GM15510 (cell line): ENCODE measurements around the gene PPP2R2C.

Experiments used
- POLR2A ChIP-seq: IDR thresholded peaks from 3 replicates; pipeline ENCODE4 v1.6.1; 2011; ENCODE audit warnings: borderline replicate concordance; ENCODE audit not compliant: insufficient read length; ENCODE audit errors: extremely low read depth

PPP2R2C gene

DNA sequence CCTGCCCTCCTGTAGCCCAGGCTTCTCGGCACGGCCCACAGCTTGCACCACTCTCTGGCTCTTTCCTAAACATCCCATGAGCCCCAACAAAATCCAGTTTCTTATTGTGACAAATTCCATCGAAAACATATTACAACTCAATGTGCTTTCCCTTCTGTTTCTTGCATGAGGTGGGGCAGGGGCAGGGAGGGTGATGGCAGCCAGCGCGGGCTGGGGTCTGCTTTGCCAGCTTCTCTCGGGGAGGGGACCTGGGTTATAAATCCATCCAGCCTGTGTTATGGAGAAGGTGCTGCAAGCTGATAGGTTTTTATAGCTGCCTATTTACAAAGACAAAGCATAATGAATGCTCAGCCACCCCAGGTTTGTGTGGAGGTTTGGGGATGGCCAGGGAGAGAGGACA is 21.1 kb downstream of the PPP2R2C start:
- TF ChIP-seq POLR2A = no peak

DNA sequence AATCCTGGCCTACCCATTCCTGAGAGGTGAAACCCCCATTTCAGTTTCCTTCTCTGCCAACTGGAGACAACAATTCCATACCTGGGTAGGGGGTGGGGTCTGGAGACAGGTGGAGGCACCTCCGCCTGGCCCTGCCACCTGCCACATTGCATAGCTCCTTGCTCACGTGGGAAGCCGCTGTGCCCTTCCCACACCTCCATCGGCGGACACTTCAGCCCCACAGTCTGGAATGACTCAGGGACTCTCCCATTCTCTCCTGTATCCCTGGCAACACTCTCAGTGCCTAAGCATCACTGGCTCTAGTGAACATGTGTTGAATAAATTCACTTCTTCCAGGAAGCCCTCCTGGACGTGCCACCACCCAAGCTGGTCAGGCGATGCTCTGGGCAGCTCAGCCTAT is 21.7 kb downstream of the PPP2R2C start:
- TF ChIP-seq POLR2A = no peak

DNA sequence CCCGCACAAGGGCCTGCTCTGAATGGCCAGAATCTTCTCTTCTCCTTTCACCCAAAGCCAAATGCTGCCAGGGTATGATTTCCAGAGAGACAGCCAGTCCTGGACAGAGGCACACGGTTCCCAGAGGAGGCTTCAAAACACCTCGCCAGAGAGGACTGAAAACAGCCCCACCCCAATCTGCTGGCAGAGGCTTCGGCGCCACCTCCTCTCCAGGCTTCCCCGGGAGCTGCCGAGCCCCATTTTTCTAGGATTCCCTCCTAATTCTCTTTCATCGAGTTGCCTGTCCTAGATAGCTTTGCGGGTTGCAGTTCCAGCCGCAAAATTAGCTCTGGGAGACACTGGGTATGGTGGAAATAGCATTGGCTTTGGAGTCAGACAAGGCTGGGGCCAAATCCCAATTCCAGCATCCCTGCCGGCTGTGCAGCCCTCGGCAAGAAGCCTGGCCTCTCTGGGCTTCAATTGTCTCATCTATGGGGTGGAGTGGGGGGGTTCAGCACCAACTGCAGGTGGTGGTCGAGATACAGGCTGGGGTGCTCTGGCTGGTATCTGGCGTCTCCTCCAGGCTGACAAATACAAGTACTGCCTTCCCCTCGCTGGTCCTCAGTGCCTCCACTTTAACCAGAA is 22.6 kb downstream of the PPP2R2C start:
- TF ChIP-seq POLR2A = no peak

DNA sequence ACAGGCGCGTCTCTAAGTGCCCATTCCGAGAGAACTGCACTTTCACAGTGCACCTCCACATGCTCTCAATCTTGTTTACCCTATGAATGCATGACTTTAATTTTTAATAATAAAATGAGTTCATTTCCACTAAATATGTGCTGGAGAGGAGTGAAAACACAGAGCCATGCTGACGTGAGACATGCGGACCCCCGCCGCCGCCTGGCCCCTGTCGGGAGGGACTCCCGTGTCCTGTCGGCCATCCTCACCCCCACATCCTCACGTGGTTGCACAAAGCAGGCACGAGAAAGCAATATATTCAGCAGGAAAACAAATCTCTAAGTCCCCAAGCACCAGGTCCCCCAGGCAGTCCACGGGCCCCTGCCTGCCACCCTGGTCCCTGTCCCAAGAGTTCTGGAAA is 23.1 kb downstream of the PPP2R2C start:
- TF ChIP-seq POLR2A = no peak

DNA sequence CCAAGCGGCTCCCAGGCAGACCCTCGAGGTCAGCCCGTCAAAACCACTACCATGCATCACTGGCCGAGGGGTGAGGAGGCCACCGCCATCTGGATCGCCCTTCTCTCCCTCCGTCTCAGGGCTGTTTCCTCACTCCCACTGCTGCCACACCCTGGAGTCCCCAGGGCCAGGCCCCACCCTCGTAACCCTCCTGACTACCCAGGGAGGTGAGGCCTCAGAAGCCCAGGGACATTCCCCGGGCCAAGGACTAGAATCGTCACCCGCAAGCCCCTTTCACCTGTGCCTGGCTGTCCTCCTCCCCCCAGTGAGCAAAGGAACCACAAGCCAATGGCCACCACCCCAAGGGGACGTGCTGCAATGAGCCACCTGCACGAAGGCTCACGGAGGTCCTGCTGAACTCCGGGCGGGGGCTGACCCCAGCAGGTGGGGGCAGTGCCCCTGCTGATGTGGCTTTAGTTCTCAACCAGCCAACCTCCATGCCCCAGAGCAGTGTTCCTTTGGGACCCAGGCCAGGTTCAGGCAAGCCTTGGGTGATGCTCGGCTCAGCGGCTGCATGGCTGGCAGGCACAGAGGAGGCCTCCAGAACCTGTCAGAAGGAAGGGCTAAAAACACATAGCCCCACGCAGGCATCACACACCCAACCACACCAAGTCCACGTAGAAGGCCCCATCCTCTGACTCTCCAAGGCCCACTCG is 23.8 kb downstream of the PPP2R2C start:
- TF ChIP-seq POLR2A = no peak

DNA sequence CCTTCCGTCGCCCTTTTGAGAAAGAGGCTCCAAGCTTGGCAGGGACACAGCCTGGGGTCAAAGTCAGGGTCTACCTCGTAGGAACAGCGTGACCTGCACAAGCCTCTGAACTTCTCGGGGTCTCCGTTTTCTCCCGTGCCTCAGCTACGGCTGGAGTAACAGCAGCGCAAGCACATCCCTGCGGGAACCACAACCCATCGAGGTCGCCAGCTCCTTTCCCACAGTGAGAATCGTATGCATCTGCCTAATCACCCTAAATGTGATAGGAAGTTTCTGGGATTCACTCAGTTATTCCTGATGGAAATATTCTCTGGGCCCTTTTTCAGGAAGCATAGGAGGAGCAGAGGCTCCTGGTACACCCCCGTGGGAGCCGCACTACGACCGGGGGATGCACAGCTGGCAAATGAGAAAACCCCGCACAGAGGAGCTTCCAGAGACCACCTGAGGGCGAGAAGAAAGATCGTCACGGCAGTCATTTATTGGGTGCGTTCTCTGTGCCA is 24.7 kb downstream of the PPP2R2C start:
- TF ChIP-seq POLR2A = no peak

DNA sequence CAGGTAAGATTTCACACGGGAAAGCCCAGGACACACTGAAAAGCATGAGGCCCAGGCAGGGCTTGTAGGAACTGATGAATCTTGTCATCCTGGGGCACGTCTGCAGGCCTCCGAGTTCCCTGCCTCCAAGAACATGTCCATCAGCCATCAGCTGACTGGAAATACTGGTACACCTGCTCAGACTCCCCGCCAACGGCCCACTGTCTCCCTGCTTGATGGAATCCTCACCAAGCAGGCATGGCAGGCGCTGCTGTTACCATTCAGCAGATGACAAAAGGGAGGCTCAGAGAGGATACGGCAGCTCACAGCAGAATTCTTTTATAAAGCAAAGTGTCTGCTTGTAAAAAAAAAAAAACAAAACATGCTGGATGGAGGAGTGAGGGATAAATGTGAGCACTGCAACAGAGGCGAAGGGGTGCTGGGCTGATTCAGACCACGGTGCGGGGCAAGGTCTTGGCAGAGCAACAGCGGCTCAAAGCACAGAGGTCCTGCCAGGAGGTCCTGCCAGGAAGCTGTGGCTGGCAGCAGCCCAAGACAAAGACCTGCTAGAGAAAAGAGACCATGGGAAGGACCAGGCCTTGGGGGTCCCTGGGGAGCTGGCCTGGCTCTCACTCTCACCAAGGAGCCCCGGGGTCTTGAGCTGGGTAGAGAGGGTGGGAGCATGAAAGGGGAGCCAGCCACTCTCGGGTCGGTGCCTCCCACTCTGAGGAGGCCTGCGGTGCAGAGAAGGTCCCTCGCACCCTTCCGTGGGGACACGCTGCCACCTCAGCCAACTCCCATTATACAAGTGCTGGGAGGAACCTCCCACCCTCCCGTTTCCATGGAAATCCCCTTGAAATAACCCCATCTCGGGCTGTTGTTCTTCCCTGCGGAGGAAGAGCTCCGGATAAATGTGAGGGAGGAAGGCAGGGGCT is 25.6 kb downstream of the PPP2R2C start:
- TF ChIP-seq POLR2A = no peak

DNA sequence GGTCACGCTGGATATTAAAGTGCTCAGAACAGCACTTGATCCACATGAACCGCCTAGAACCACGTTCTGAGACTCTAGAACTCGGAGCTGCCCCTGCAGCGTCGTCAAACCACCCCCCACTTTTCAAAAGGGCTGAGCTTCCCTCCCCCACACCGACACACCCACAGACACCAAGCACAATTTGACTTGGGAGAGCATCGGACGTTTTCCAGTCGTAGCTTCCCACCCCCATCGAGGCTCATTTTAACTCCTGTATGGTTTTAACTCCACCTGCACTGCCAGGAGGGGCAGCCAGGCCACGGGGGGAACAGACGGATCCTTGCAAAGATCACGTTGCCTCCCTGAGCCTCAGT is 26.3 kb downstream of the PPP2R2C start:
- no peak for TF ChIP-seq POLR2A

DNA sequence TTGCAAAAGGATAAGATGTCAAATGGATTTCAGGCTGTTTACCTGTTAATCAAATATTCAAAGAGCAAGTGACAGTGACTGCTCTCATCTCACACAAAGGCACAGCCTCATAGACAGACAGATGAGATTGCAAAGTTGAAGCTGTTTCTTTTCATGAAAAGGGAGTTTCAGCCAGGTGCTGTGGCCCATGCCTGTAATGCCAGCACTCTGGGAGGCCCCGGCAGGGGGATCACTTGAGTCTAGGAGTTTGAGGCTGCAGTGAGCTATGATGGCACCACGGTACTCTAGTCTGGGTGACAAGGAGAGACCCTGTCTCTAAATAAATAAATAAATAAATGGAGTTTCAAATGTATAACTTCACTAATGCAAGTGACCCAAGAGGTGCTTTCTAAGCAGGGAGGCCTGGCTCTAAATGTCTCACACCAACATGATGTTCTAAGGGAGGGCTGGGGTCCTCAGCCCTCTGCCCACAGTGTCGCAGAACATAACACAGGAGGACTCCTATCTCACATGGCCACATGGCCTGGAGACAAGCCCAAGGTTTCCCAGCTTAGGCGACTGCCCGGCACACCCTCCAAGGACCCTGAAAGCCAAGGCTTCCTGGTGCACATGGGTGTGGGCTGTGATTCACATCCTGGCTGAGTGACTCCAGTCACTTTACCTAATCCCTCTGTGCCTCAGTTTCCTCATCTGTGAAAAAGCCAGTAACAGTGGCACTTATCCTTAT is 26.8 kb downstream of the PPP2R2C start:
- no peak for TF ChIP-seq POLR2A

DNA sequence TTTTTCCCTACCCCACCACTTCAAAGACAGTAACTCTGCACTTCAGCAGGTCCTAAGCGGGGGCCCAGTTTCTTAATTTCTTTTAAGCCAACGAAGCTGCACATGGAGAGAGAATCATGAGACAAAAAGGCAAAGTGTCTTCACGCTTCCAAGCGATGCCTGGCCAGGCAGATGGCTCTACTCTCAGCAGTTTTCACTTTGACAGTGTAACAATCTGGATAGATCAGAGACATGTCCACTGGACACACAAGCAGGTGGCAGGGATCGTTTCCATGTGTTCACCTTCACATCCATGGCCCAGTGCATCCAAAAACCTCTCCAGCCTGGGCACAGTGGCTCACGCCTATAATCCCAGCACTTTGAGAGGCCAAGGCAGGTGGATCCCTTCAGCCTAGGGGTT is 27.8 kb downstream of the PPP2R2C start:
- no peak for TF ChIP-seq POLR2A

DNA sequence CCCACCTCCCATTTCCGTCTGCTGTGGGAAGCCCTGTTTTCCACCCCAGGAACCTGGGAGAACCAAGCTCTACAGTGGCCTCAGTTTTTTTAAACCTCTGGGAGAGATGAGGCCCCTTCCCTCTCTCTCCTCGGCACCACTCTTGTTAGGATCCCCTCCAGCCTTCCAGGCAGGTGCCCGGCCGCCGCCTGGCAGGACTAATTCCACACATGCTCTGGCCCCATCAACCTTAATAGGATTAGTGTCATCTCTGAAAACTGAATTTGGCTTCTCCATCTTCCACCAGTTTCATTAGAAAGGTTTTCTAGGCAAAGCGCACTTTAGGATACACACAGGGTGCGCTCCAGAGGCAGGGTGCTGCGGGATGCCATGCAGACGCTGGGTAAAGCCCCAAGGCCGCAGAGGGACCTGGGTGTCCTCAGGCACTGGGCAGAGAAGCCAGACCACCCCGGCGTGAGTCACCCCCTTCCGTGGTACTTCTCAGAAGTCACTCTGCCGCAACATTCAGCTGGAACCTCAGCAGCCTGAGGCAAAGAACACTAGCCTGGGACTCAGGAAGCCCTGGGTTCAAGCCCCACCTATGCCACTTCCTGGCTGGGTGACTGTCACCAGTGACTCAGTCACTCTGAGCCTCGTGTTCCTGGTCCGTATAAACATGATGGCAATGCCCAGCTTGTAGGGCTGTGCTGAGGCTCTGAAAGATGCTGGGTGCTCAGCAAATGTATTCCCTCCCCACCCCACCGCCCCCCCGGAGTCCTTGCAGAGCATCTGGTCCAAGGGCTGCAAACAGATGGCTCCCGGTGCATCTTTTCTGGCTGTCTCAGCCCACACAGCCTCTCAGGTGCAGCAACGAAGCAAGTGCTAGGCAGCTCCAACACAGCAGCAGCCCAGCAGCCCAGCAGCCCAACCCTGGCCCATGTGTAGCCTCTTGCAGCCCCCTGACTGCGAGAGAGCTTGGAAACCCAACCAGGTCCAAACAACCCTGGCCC is 29.1 kb downstream of the PPP2R2C start:
- TF ChIP-seq POLR2A = no peak

DNA sequence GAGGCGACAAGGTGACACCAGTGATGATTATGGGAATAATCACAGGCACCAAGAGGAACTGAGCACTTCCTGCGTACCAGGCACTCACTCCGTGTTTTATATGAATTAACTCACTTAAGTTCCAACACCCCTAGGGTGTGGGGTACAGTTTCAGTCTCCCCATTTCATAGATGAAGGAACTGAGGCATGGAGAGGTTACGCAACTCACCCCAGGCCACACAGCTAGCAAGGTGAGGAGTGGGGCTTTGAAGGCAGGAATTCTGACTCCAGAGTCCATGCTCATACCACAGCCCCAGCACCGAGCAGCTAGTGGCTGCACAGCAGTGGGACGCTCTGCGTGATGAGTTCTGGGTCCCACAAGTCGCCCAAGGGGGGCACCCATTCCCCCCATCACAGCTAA is 29.9 kb downstream of the PPP2R2C start:
- no peak for TF ChIP-seq POLR2A

DNA sequence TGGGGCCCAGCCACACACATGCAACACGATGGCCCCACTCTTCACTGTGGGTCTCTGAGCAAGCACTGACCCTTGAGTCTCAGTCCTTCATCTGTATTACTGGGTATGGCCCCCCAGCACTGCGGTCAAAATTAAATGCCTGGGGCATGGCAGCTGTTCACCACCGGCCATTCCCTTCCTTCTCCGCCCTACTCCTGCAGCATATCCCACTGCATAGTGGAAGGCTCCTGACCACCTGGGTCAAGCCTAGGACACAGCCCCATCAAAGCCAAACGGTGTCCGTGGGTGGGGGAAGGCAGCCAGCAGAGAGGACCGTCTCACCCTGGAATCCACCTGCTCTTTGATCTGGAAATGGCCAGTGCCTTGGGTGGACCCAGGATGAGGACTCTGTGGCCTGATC is 30.7 kb downstream of the PPP2R2C start:
- no peak for TF ChIP-seq POLR2A

DNA sequence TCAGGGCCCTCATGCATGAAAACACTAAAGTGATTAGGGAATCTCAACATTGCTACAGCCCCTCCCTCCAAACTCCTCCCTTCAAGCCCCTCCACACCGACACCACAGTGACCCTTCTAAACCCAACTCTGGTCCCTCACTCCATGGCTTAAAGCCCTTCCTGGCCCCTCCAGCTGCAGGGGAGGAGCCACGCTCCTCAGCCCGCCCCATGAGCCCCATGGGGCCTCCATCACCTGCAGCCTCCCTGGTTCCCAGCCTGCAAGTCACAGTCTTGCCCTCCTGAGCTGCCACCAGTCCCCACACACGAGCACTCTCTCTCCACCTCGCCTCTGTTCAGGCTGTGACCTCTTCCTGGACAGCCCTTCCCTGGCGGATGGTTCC is 31.2 kb downstream of the PPP2R2C start:
- TF ChIP-seq POLR2A = no peak
